Measurements from ENCODE around the gene SHMT1.

SHMT1 gene

GRCh38 chr17:18280766-18281371, 82.5 kb downstream of the SHMT1 start:
- FAIRE-seq = no peak

GRCh38 chr17:18280249-18280648, 83.1 kb downstream of the SHMT1 start:
- FAIRE-seq = no peak

DNA sequence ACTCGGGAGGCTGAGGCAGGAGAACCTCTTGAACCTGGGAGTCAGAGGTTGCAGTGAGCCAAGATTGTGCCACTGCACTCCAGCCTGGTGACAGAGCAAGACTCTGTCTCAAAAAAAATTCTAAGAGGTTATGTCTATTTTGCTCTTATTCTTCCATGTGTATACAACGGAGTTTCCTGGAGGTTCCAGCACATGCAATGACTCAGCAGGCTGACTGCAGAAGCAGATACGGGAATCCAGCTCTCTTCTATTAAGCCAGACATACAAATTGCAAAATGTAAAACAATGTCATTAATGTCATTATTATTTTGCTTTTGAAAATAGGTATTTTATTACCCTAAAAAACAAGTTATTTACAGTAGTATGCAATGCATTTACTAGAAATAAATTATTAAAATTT, 84.5 kb downstream of the SHMT1 start:
- FAIRE-seq = no peak

Data from TTC549 (cell line).